Bronchial epithelial cell (primary cell): ENCODE measurements around the gene DYNLRB1. TPM values are rescaled to one million over a fixed set of nuclear protein-coding genes. Genes with fewer than 3 reads are reported as not detected.
A peak's percentile ranks its signal among the peaks of the same experiment; 100 is the strongest.

Experiments
- DNase-seq: peaks from one replicate; pipeline ENCODE4 v3.0.0-alpha.2; 2010; ENCODE audit warnings: low read depth
- FAIRE-seq: peaks from 2 replicates; lab custom pipeline; 2011; peaks lifted over from hg19 to GRCh38; lab: Jason Lieb, UNC
- H3K27me3 ChIP-seq: 2 replicates; pipeline ENCODE4 v1.5.1; 2011; ENCODE audit warnings: low read length; ENCODE audit not compliant: control insufficient read depth, insufficient read depth
- H3K36me3 ChIP-seq: 2 replicates; pipeline ENCODE4 v1.5.1; 2011; ENCODE audit warnings: low read length; ENCODE audit not compliant: control insufficient read depth, insufficient read depth
- H3K4me3 ChIP-seq: 2 replicates; pipeline ENCODE4 v1.5.1; 2011; ENCODE audit warnings: mild to moderate bottlenecking, low read depth, low read length, control low read depth
- CTCF ChIP-seq: IDR thresholded peaks from 2 replicates; pipeline ENCODE4 v1.5.1; 2011; ENCODE audit warnings: mild to moderate bottlenecking, moderate library complexity, low read length, control low read depth, inconsistent platforms; ENCODE audit not compliant: insufficient read depth, severe bottlenecking
- total RNA-seq: library from RNA; depleted of rRNA; stranded (reverse); fragments of >200 nt; gene quantifications from 2 replicates; pipeline ENCODE4 v1.2.1, GENCODE V29; 2014

DYNLRB1 gene
- total RNA-seq, 1 donor from 2014 or later: 12.6 TPM

GRCh38 chr20:34570859-34571306, 54.7 kb downstream of the DYNLRB1 start:
- Histone ChIP-seq H3K27me3 (no peaks in the 10 kb centered on the region), H3K4me3 (no peak overlapping the region), H3K36me3 (peaks cover 5% of the 10 kb centered on the region)
- DNase-seq (peak; percentile 71), FAIRE-seq (no peak)
- TF ChIP-seq CTCF: no peak

DNA sequence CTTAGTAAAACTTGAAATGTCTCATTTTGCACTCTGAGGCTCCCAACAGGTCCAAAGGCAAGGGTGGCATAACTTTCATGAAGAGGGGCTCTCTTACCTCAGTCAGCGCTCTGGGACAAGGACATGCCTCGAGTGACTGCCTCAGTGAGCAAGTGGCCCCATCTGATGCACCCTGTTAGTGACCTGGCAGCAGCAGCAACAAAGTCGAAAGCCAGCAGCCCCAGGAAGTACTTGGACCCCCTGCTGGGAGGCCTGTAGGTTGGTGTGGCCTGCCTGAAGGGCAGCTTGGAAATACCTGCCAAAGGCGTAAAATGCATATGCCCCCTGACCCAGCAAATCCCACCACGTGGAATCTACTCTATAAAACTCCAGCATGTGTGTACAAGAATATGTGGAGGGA, 55.5 kb downstream of the DYNLRB1 start:
- Histone ChIP-seq H3K4me3 (no peak overlapping the region), H3K27me3 (no peaks in the 10 kb centered on the region), H3K36me3 (peaks cover 5% of the 10 kb centered on the region)
- no peak for TF ChIP-seq CTCF
- no peak for FAIRE-seq
- no peak for DNase-seq

- FAIRE-seq: no peak
- Histone ChIP-seq H3K36me3 (peaks cover 5% of the 10 kb centered on the region), H3K4me3 (no peak overlapping the region), H3K27me3 (no peaks in the 10 kb centered on the region)
- DNase-seq: no peak
- no peak for TF ChIP-seq CTCF
These were observed 57.5 kb downstream of the DYNLRB1 start for GRCh38 chr20:34573541-34574300.

- Histone ChIP-seq H3K36me3 (peaks cover 5% of the 10 kb centered on the region), H3K4me3 (no peak overlapping the region), H3K27me3 (no peaks in the 10 kb centered on the region)
- FAIRE-seq (no peak), DNase-seq (no peak)
- no peak for TF ChIP-seq CTCF
These were observed 58.2 kb downstream of the DYNLRB1 start for GRCh38 chr20:34574426-34574825.

DNA sequence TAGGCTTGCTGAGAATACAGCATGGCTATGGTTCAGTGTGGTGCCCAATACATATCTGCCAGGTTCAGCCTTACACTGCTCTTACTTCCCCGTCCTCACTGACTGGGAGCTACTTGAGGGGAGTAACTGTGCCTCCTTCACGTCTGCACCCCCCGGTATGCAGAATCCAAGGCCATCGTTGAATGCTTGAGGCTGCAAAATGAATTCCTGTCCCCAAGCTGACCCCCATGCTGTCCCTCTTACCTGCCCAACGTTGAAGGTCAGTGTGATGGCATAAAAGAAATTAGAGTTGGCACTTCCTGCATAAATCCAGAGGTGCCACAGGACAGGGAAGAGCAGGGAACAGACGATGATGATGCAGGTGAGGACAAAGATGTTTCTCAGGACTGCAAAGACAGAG, 58.6 kb downstream of the DYNLRB1 start:
- Histone ChIP-seq H3K36me3 (peaks cover 5% of the 10 kb centered on the region), H3K27me3 (no peaks in the 10 kb centered on the region), H3K4me3 (no peak overlapping the region)
- no peak for TF ChIP-seq CTCF
- FAIRE-seq: peak; percentile 58
- DNase-seq: no peak
